Measurements from ENCODE around the gene QDPR. TPM values are rescaled to one million over a fixed set of nuclear protein-coding genes. Genes with fewer than 3 reads are reported as not detected.
"Not testable (repeated sequence)": the region's sequence is repeated elsewhere in the genome, so short reads cannot be mapped to it uniquely, and the experiment has no call there.

The QDPR gene
- polyA plus RNA-seq, 3 donors from 2014 or later: 20.5 to 28.9 (median 23.6) TPM

- H3K27me3 Mint-ChIP-seq (ENCODE audit: low read depth in 3 of 3): peaks cover 0 to 2% (median 1%) of the 10 kb centered on the region in 3 donors
- DNase-seq: no peak
- H3K36me3 Mint-ChIP-seq: no peaks in the 10 kb centered on the region
- H3K4me1 Mint-ChIP-seq: no peaks in the 10 kb centered on the region
- H3K9me3 Mint-ChIP-seq: no peaks in the 10 kb centered on the region
- no peak overlapping the region for H3K4me3 Mint-ChIP-seq
- no peak overlapping the region for H3K27ac Mint-ChIP-seq
Measured at GRCh38 chr4:17469931-17470674, 41.8 kb downstream of the QDPR start.

GRCh38 chr4:17468619-17469221 is 43.2 kb downstream of the QDPR start:
- H3K4me3 Mint-ChIP-seq: no peak overlapping the region
- DNase-seq: no peak
- no peaks in the 10 kb centered on the region for H3K36me3 Mint-ChIP-seq
- no peaks in the 10 kb centered on the region for H3K9me3 Mint-ChIP-seq
- H3K27me3 Mint-ChIP-seq (ENCODE audit: low read depth in 3 of 3): peaks cover 0 to 2% (median 1%) of the 10 kb centered on the region in 3 donors
- no peaks in the 10 kb centered on the region for H3K4me1 Mint-ChIP-seq
- H3K27ac Mint-ChIP-seq: no peak overlapping the region

GRCh38 chr4:17463606-17464005 is 48.3 kb downstream of the QDPR start:
- no peaks in the 10 kb centered on the region for H3K9me3 Mint-ChIP-seq
- peaks cover 0 to 4% (median 1%) of the 10 kb centered on the region in 3 donors for H3K27me3 Mint-ChIP-seq (ENCODE audit: low read depth in 3 of 3)
- H3K4me1 Mint-ChIP-seq: no peaks in the 10 kb centered on the region
- no peak overlapping the region for H3K27ac Mint-ChIP-seq
- peaks cover 0 to 2% (median 0%) of the 10 kb centered on the region in 3 donors for H3K36me3 Mint-ChIP-seq
- no peak for DNase-seq
- H3K4me3 Mint-ChIP-seq: no peak overlapping the region

- no peak for DNase-seq
- Mint-ChIP-seq H3K4me3 (no peak overlapping the region), H3K9me3 (no peaks in the 10 kb centered on the region), H3K27me3 (ENCODE audit: low read depth in 3 of 3) (peaks cover 0 to 4% (median 4%) of the 10 kb centered on the region in 3 donors), H3K36me3 (peaks cover 0 to 3% (median 0%) of the 10 kb centered on the region in 3 donors), H3K4me1 (peaks cover 0 to 2% of the 10 kb centered on the region in 2 donors), H3K27ac (no peak overlapping the region)
Measured at GRCh38 chr4:17450269-17450804, 61.6 kb downstream of the QDPR start.

DNA sequence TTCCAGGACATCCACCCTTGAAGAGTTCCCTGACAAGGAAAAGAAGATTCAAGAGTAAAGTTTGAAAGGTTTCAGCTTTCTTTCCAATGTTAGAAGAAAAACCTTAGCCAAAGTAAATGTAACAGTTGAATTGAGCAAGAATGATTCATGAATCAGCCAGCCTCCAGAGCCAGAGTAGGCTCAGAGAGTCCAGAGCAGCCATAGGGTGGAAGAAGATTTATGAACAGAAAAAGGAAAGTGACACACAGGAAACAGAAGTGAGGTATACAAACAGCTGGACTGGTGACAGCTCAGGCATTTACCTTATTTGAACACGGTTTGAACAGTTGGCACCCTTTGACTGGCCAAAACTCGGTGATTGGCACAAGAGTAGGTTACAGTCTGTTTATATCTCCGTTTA is 63.2 kb downstream of the QDPR start:
- Mint-ChIP-seq H3K4me3 (no peak overlapping the region), H3K27me3 (ENCODE audit: low read depth in 3 of 3) (peaks cover 0 to 4% (median 4%) of the 10 kb centered on the region in 3 donors), H3K9me3 (no peaks in the 10 kb centered on the region), H3K4me1 (peaks cover 0 to 2% of the 10 kb centered on the region in 2 donors), H3K27ac (no peak overlapping the region), H3K36me3 (no peaks in the 10 kb centered on the region)
- DNase-seq: no peak

DNA sequence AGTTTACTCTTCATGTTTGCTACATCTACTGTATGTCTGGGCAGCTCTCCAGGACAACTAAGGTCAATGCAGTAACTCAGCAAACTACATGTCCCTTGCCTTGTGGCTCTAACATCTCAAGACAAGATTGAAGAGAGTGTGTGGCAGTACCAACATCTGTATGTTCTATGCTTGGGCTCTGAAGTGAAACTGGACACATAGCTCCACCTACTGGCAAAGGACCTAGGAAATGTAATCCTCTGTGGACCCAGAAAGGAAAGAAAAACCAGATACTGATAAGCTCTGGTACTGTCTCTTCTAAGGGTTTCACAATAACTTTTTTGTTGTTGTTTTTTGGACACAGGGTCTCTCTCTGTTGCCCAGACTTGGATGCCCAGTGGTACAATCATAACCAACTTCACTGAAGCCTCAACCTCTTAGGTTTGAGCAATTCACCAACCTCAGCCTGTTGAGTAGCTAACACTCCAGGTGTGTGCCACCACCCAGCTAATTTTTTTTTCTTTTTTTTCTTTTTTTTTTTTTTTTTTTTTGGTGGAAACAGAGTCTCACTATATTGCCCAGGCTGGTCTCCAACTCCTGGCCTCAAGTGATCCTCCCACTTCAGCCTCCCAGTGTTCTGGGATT is 64.1 kb downstream of the QDPR start:
- no peak overlapping the region for H3K27ac Mint-ChIP-seq
- peaks cover 0 to 4% (median 4%) of the 10 kb centered on the region in 3 donors for H3K27me3 Mint-ChIP-seq (ENCODE audit: low read depth in 3 of 3)
- no peaks in the 10 kb centered on the region for H3K36me3 Mint-ChIP-seq
- H3K4me3 Mint-ChIP-seq: no peak overlapping the region
- H3K4me1 Mint-ChIP-seq: peaks cover 0 to 2% of the 10 kb centered on the region in 2 donors
- peak; percentile 17 to 44 (median 40) for DNase-seq
- no peaks in the 10 kb centered on the region for H3K9me3 Mint-ChIP-seq

DNA sequence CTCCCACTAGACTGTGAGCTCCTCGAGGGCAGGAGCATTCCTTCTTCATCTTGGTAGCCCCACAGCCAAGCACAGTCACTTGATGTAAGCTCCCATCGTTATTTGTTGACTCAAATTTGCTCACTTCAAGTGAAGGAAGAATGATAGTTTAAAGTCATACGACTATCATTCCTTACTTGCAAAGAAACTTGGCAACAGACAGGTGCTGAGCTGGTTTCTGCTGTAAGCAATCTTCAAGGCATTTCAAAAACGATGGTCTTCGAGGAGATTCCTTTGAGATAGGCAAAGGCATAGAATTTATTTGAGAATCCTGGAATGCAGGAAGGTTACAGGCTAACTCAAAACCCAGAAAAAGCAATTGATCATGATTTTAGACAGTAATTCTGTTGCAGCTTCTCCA is 64.8 kb downstream of the QDPR start:
- Mint-ChIP-seq H3K4me1 (peaks cover 0 to 2% of the 10 kb centered on the region in 2 donors), H3K4me3 (no peak overlapping the region), H3K27ac (no peak overlapping the region), H3K9me3 (no peaks in the 10 kb centered on the region), H3K36me3 (no peaks in the 10 kb centered on the region), H3K27me3 (ENCODE audit: low read depth in 3 of 3) (peaks cover 0 to 4% (median 2%) of the 10 kb centered on the region in 3 donors)
- no peak for DNase-seq

- H3K27ac Mint-ChIP-seq; H3K4me3 Mint-ChIP-seq; DNase-seq; H3K36me3 Mint-ChIP-seq; H3K9me3 Mint-ChIP-seq; H3K27me3 Mint-ChIP-seq (ENCODE audit: low read depth in 3 of 3); H3K4me1 Mint-ChIP-seq: not testable (repeated sequence)
Measured at GRCh38 chr4:17442477-17442876, 69.4 kb downstream of the QDPR start.

DNA sequence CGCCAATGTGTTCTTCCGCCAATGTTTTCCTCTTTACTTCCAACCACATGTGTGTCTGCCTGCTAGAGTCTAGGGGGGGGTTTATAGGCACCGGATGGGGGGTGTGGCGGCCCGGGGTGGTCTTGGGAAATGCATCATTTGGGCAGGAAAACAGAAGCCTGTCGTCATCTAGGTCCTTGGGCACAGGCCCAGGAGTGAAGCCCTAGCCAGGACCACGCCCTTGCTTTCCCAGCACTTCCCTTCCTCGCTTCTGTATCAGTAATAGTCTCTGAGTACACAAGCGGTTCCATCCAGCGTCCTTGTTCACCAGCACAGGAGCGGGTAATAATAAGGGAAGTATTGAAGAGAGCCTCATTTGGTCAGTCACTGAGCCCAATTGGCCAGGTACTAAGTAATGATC is 74.5 kb downstream of the QDPR start:
- H3K36me3 Mint-ChIP-seq: no peaks in the 10 kb centered on the region
- DNase-seq: no peak
- H3K27ac Mint-ChIP-seq: no peak overlapping the region
- H3K27me3 Mint-ChIP-seq (ENCODE audit: low read depth in 3 of 3): peaks cover 0 to 4% (median 3%) of the 10 kb centered on the region in 3 donors
- H3K9me3 Mint-ChIP-seq: no peaks in the 10 kb centered on the region
- H3K4me3 Mint-ChIP-seq: no peak overlapping the region
- H3K4me1 Mint-ChIP-seq: no peaks in the 10 kb centered on the region

GRCh38 chr4:17436750-17437090 is 75.2 kb downstream of the QDPR start:
- Mint-ChIP-seq H3K36me3 (no peaks in the 10 kb centered on the region), H3K4me1 (no peaks in the 10 kb centered on the region), H3K9me3 (no peaks in the 10 kb centered on the region), H3K27ac (no peak overlapping the region), H3K27me3 (ENCODE audit: low read depth in 3 of 3) (peaks cover 0 to 4% (median 3%) of the 10 kb centered on the region in 3 donors), H3K4me3 (no peak overlapping the region)
- no peak for DNase-seq

Other genes starting within 250 kb of the QDPR start
- not detected for gene CLRN2, start 3.1 kb upstream of the QDPR start, polyA plus RNA-seq
- 100 to 1,000 TPM in 1 of 3 donors, 10 to 100 TPM in 2; 56.5 to 106 (median 72.7) TPM for gene LAP3, start 65.1 kb upstream of the QDPR start, polyA plus RNA-seq
- 10 to 100 TPM; 33.4 to 45.3 (median 40.1) TPM for gene MED28, start 102.6 kb upstream of the QDPR start, polyA plus RNA-seq